Measurements from ENCODE around the gene SYCP2L.
"Not testable (repeated sequence)": the region's sequence is repeated elsewhere in the genome, so short reads cannot be mapped to it uniquely, and the experiment has no call there.

The SYCP2L gene

GRCh38 chr6:10882253-10882630 is 4.6 kb upstream of the SYCP2L start:
- not testable (repeated sequence) for DNase-seq

DNA sequence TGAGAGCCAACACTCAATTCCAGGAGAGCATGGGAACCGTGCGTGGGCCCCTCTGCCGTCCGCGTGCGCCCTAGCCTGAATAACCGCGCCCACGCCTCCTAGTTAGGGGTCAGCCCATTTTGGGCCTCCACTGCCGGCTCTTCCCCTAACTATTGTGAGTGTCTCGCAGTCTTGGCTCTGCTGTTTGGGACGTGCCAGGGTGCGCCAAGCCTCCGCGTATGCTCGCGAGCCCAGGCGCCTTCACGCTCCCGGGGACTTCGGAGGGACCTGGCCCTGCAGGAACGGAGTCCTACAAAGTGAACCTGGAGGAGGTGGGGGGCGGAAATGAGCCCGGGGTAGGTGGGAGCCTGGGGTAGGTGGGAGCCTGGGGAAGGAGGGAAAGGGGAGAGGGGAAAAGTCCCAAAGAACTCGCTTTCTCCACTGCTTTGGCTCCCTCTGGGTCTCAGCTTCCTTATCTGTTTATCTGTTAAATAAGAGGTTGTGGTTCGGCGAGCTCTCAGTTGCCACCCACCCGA is 4.1 kb upstream of the SYCP2L start:
- no peak for DNase-seq

DNA sequence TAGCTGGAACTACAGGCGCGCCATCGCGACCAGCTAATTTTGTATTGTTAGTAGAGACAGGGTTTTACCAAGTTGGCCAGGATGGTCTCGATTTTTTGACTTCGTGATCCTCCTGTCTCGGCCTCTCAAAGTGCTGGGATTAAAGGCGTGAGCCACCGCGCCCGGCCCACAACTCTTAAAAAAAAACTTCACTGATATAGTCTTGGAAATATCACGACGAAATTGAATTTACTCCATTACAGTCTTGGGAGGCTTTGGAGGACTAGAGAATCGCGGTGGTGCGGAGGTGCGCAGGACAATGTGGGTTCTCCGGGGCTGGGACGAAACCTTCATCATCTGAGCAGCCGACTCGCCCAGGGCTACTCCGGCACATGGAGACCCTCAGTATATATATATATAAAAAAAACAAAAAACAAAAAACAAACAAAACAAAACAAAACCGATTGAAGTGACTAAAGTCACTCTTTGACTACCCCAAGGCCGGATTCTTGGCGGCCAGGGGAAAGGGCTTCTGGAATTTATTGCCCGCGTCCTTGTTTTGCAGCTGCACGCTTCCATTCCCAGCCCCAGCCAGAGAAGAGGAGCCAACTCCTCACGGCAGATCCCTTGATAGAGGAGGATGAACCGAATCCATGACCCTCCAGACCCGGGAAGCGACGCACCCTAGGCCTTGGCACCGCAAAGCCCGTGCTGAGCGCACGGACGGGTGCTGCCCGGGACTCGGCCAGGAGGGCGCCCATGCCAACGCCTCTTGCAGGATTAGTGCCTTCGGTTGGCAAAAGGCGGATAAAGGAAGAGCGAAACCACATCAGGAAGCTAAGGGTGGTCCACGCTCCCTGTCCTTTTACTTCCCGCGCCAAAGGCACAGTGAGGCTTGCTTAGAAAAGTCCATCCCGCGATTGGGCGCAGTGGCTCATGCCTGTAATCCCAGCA is 3.3 kb upstream of the SYCP2L start:
- DNase-seq: no peak

DNA sequence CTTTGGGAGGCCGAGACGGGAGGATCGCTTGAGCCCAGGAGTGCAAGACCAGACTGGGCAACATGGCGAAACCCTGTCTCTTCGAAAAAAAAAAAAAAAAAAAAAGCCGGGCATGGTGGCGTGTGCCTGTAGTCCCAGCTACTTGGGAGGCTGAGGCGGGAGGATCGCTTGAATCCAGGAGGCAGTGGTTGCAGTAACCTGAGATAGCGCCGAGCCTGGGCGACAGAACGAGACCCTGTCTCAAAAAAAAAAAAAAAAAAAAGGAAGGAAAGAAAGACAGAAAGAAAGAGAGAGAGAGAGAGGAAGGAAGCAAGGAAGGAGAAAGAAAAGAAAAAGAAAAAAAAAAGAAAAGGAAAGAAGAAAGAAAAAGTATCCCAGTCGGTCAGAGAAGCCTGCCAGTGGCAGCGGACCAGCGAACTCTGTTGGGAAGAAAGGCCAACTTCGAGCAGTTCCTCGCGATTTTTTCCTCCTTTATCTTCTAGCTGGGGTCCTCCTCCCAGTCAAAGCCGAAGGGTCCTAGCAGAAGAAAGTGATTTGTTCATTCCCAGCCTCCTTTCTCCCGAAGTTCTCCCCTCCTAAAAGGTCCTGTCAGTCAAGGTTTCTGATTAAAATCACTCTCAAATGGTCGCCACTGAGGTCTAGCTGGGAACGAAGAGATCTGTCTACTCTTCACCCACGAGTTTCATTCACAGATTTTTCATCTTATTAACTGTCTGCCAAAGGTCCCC is 2.4 kb upstream of the SYCP2L start:
- DNase-seq: no peak

DNA sequence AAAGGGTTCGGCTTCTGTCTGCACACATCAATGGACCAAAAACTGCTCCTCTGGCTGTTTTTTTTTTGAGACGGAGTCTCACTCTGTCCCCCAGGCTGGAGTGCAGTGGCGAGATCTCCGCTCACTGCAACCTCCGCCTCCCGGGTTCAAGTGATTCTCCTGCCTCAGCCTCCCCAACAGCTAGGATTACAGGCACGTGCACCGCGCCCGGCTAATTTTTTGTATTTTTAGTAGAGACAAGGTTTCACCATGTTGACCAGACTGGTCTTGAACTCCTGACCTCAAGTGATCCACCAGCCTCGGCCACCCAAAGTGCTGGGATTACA is 524 bp upstream of the SYCP2L start:
- DNase-seq: not testable (repeated sequence)

- no peak for DNase-seq
Measured at GRCh38 chr6:10890151-10890550, 3.3 kb downstream of the SYCP2L start.

- no peak for DNase-seq
Measured at GRCh38 chr6:10891960-10892359, 5.1 kb downstream of the SYCP2L start.

DNA sequence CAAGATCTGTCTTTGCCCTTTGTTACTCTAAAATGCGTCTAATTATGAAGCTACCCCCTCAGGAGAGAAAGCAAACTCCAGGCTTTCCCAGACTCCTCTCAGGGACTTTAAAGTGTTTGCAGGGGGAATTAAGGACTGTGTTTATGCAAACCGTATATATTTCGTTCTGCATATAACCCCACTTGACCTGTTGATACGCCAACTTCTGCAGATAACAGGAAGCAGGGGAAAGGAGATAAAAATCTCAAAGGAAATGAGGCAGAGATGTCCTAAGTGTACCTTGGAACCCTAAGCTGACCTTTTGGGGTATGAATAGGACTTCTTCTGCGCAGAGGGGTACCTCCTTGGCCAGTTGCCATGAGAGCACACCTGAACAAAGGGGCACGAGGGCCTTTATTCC is 8.1 kb downstream of the SYCP2L start:
- DNase-seq: no peak

DNA sequence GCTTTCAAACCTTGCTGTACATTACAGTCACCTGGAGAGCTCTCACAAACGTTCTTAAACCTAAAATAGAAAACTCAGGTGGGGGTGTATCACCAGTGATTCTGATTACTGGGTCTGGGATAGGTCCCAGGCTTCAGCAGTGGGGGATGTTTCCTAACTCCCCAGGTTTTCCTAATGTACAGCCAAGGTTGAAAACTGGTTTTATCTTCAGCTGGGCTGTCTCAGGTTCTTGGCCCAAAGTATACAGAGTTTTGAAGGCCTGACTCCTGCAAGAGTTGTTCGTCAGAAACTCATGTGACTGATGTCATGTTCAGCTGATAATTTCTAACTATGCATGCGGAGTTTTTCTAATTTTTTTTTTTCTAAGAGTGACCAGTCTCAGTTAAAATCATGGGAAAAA is 9.8 kb downstream of the SYCP2L start:
- DNase-seq: no peak

GRCh38 chr6:10901770-10902169 is 14.9 kb downstream of the SYCP2L start:
- no peak for DNase-seq

DNA sequence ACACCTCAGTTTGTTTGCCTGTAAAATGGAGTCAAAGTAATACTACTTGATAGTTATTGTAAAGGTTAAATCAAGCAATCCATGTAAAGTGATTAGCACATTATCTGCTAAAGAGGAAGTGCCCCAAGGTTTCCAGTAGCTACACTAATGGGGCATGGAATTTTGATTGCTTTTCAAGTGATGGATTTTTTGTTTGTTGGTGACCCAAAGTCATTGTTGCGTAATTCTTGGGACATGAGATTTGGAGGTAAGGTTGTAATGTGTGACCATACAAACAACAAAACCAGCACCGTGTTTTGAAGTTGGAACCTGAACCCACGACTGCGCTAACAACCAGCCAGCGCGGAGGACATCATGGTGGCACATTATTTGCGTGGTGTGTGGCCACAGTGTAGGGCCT is 17.2 kb downstream of the SYCP2L start:
- DNase-seq: no peak

- DNase-seq: no peak
Measured at GRCh38 chr6:10908228-10908627, 21.4 kb downstream of the SYCP2L start.

DNA sequence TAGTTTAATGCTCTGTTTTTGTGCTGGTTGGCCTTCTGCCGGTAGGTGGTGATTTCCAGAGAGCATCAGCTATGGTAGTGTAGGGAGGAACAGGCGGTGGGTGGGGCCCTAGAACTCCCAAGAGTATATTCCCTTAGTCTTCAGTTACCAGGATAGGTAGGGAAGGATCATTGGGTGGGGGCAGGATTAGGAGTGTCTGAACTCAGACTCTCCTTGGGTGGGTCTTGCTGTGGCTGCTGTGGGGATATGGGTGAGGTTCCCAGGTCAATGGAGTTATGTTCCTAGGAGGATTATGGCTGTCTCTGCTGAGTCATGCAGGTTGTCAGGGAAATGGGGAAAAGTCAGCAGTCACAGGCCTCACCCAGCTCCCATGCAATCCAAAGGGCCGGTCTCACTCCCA is 32.7 kb downstream of the SYCP2L start:
- DNase-seq: not testable (repeated sequence)

DNA sequence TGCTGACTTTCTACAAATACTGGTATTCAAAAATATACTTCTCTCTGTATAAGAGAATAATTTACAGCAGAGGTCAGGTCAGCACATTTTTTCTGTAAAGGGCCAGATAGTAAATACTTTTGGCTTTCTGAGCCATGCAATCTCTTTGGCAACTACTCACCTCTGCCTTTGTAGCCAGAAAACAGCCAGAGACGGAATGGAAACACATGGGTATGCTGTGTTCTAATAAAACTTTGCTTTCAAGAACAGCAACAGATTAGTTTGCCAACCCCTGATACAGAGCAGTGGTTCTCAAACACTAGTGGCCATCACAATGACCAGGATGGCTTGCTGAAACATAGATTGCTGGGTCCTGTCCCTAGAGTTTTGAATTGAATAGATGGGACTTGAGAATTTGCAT is 46.3 kb downstream of the SYCP2L start:
- no peak for DNase-seq

DNA sequence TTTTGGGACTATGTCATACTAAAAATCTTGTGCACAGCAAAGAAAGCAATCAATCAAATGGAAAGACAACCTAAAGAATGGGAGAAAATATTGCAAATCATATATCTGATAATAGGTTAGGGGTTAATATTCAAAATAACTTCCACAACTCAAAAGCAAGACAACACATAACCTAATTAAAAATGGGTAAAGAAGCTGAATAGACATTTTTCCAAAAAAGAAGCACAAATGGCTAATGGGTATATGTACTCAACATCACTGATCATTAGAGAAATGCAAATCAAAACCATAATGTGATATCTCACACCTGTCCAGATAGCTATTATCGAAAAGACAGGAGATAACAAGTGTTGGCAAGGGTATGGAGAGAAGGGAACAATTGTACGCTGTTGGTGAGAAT is 53.0 kb downstream of the SYCP2L start:
- no peak for DNase-seq

GRCh38 chr6:10945845-10946244 is 59.0 kb downstream of the SYCP2L start:
- DNase-seq: no peak

DNA sequence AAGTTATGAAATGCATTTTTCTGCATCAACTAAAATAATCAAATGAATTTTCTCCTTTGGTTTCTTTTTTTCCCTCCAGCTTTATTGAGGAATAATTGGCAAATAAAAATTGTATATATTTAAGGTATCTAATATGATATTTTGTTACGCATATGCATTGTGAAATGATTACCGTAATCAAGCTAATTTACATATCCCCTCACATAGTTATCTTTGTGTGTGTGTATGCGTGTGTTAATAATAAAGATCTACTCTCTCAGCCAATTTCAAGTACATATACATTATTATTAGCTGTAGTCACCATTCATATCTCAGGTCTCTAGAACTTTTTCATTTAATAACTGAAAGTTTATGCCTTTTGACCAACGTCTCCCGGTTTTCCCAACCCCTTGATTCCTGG is 61.1 kb downstream of the SYCP2L start:
- no peak for DNase-seq

DNA sequence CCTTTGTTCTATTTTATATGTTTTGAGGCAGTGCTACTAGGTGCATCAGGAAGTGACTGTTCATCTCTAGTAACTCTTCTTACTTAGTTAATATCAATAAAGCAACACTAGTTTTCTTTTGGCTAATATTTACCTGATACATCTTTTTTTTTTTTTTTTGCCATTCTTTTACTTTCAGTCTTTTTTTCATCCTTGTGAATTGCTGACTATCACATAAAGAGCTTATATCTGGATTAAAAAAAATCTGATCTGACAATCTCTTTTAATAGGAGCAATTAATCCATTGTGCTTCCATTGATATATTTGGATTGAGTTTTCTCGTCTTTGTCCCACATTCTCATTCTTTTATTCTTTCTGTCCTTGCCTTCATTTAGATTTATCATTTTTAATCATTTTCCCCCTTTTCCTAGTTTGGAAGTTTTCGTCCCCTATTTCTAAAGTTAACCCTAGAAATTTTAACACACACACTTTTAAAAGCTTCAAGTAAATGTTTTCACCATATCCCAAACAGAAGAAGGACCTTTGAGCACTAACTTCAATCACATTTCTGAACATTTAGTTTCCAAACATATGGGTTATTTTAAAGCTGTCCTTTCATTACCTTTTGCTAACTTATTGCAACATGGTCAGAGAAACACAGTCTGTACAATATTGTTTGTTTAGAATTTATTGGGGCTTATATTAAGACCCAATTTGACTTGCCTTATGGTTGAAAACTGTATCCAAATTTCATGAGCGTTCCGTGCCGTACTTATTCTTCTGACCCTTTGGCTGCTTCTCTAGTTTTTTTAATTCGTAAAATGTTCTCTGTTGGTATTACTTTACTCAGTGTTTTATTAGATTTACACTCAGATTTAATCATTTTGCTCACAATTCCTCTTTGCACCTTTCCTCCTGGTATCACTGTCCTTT is 63.0 kb downstream of the SYCP2L start:
- DNase-seq: no peak

DNA sequence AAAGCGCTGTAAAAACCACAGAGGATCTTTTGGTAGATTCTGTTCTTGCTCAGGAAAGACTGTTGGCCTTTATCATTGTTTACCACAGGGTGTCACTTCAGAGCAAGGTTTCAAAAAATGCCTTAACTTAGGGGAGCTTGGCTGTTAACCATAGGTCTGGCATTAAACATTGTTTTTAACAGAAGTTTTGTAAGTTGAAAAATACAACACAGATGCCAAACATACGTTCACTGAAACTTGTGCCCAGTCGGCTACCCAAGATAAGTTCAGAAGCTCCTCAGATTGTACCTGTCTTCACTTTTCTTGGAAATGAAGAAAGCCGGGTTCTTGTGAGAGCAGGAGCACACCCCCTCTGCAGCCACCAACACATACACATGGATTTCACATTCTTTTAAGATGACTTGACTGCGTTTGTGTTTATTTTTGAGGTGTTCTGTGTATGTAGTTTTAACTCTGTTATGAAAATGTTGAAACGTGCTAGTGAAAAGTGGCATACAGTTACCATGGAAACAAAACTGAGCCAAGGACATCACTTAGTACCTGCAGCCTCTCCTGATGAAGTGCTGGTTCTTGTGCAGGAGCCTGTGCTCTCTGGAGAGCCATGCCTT is 64.9 kb downstream of the SYCP2L start:
- no peak for DNase-seq

DNA sequence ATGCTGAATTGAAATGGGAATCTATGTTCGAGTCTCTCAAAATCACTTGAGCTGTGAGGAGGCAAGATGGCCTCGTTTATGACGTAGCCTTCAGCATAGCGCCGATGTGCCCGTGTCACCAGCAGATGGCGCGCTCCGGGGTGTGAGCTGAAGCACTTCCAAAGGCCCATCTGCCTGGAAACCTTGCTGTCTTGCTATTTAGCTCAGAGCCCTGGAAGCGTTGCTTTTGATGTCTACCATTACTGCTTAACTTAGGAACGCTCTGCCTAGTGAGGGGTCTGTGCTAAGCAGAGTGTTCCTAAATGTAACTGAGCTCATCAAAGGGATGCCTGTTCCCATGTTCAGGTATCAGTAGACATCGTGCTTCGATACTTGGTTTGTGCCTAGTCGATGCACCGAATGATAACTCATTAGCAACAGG is 67.7 kb downstream of the SYCP2L start:
- no peak for DNase-seq

DNA sequence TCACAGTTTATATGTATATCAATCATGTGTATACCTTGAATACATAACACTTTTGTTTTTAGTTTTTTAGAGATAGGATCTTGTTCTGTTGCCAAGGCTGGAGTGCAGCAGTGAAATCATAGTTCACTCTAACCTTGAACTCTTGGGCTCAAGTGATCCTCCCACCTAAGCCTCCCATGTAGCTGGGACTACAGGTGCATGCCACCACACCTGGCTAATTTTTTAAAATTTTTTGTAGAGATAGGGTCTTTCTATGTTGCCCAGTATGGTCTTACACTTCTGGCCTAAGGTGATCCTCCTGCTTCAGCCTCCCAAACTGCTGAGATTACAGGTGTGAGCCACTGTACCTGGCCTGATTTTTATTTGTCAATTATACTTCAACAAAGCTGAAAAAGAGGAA is 69.9 kb downstream of the SYCP2L start:
- DNase-seq: no peak

- no peak for DNase-seq
Measured at GRCh38 chr6:10957414-10957886, 70.6 kb downstream of the SYCP2L start.

- no peak for DNase-seq
Measured at GRCh38 chr6:10960171-10960570, 73.3 kb downstream of the SYCP2L start.

Data from cortex of kidney (tissue), 1 donor.